Heart right ventricle (tissue), 16 donors: Measurements from ENCODE around the gene UST. TPM values are rescaled to one million over a fixed set of nuclear protein-coding genes. Genes with fewer than 3 reads are reported as not detected.

ENCODE experiments used
- ATAC-seq, 8 donors: fragments of 200-7000 bp; cut with Tn5 transposase; one replicate each; pipeline ENCODE4 v1.9.1; 2020; ENCODE audit warnings: mild to moderate bottlenecking in 8 of 8, moderate library complexity in 8 of 8, moderate number of reproducible peaks in 1 of 8
- DNase-seq, 2 donors: peaks; one replicate each; pipeline ENCODE4 v3.0.0-alpha.2; 2020
- H3K27ac ChIP-seq, 10 donors: fragments of 200-600 bp; sonication (generic) in 2 of 10; one replicate each; pipeline versions ENCODE4 v1.5.0 to v1.8.0; 2020 to 2022; ENCODE audit warnings: mild to moderate bottlenecking in 3 of 10
- H3K27me3 ChIP-seq, 7 donors: fragments of 200-600 bp; one replicate each; pipeline ENCODE4 v1.8.0; 2021 to 2022; ENCODE audit warnings: mild to moderate bottlenecking in 2 of 7
- H3K36me3 ChIP-seq, 9 donors: fragments of 200-600 bp; sonication (generic) in 1 of 9; one replicate each; pipeline versions ENCODE4 v1.5.0 to v1.8.0; 2020 to 2022; ENCODE audit warnings: mild to moderate bottlenecking in 2 of 9
- H3K4me1 ChIP-seq, 9 donors: fragments of 200-600 bp; sonication (generic) in 1 of 9; one replicate each; pipeline versions ENCODE4 v1.5.0 to v1.8.0; 2020 to 2022; ENCODE audit warnings: mild to moderate bottlenecking in 4 of 9
- H3K4me3 ChIP-seq, 10 donors: fragments of 200-600 bp; sonication (generic) in 2 of 10; one replicate each; pipeline versions ENCODE4 v1.5.0 to v1.8.0; 2020 to 2022; ENCODE audit warnings: mild to moderate bottlenecking in 7 of 10, moderate library complexity in 2 of 10
- H3K9me3 ChIP-seq, 11 donors: fragments of 200-600 bp in 10 of 11; sonication (generic) in 2 of 11; one replicate each; pipeline versions ENCODE4 v1.5.0 to v1.8.0; 2013 to 2022; ENCODE audit warnings: mild to moderate bottlenecking in 2 of 11, control low read depth in 1 of 11, moderate library complexity in 1 of 11
- CTCF ChIP-seq, 9 donors: fragments of 200-600 bp; sonication (generic) in 2 of 9; IDR thresholded peaks; one replicate each; pipeline versions ENCODE4 v1.5.0 to v1.8.0; 2021 to 2022; ENCODE audit warnings: antibody characterized with exemption in 9 of 9, mild to moderate bottlenecking in 5 of 9, moderate library complexity in 1 of 9
- WGBS, 2 donors: extraction: QIAGEN DNeasy Blood & Tissue Kit; methylation state at CpG; one replicate each; pipeline ENCODE4 v1.1.7; 2013; ENCODE audit warnings: inconsistent platforms in 1 of 2; 5-methylcytosine and 5-hydroxymethylcytosine counted together
- intact Hi-C, 10 donors: fragments of 100-400 bp; cut with DNase I; formaldehyde crosslinking; loops; one replicate each; pipeline versions ENCODE4 v1.11.1 to v1.14.2; 2022
- polyA plus RNA-seq, 2 donors: library from polyadenylated mRNA; stranded (reverse); fragments of 200-250 nt; gene quantifications; one replicate each; pipeline ENCODE4 v1.2.3, GENCODE V29; 2013
- total RNA-seq, 10 donors: library from RNA; stranded (reverse); fragmentation: NEBNext Ultra II Directional in 3 of 10; extraction: Animal tissue kit (Norgen Biotek cat#: 25700) in 3 of 10; gene quantifications; one replicate each; pipeline versions ENCODE4 v1.2.1 to v1.2.4, GENCODE V29; 2021 to 2023
- donor health status: Arrhythmogenic right ventricular cardiomyopathy.
- donor health status: ischemic (EF 13 %, LVEDD 7.1; RV severe dilation, severe dysfunction).
- donor health status: healthy with polysubstance abuse.
- donor health status: DM: no; HTN: yes; CAD: no.
- donor health status: DM: no; HTN: no; CAD: no.
- donor health status: ischemic (EF 25% LVEDD 6.9; RV normal size, moderate dysfunction).
- donor health status: ischemic (EF 25% LVEDD 5.7; RV mildly dilated, moderate dysfunction).
- donor health status: healthy.
- donor health status: DM: yes; HTN: yes; CAD: no.
- donor health status: Ischemic cardiomyopathy.
- donor health status: ischemic (EF 35%, LVEDD 5.7; RV mildly dilated, moderate dysfunction).
- donor health status: nonischemic (EF 11% LVEDD 7.7; RV severe dilation, severe dysfunction).
- donor health status: DM: yes; HTN: yes; CAD: no.
- donor health status: PGD.
- donor health status: ischemic (EF 29% LVEDD 5.4; RV normal size, mild dysfunction).
- donor health status: nonischemic (EF 23%, LVEDD 6.1; RV moderate dilation, normal function).

Gene UST
- total and polyA plus RNA-seq, 12 donors = 1.6 to 4.1 (median 2.3) TPM

- no peaks in the 10 kb centered on the region for H3K36me3 ChIP-seq
- intact Hi-C loops = no loop called here
- DNase-seq (peak; percentile 19 to 57), ATAC-seq (peak; percentile 44 to 90 (median 72))
- WGBS, 2 donors = 58 to 63% methylated on average over 4 of the region's 4 CpGs
- peaks cover 0 to 11% (median 0%) of the 10 kb centered on the region in 9 donors for H3K4me1 ChIP-seq
- no peak overlapping the region for H3K4me3 ChIP-seq
- peaks cover 0 to 3% (median 0%) of the 10 kb centered on the region in 7 donors for H3K27me3 ChIP-seq
- peak overlapping the region in 1 of 10 donors; percentile 9 for H3K27ac ChIP-seq
- no peak for TF ChIP-seq CTCF (IDR thresholded peaks at IDR 0.05)
- H3K9me3 ChIP-seq = peaks cover 0 to 8% (median 0%) of the 10 kb centered on the region in 11 donors
Observed at GRCh38 chr6:149114167-149114566, 367.3 kb downstream of the UST start.

DNA sequence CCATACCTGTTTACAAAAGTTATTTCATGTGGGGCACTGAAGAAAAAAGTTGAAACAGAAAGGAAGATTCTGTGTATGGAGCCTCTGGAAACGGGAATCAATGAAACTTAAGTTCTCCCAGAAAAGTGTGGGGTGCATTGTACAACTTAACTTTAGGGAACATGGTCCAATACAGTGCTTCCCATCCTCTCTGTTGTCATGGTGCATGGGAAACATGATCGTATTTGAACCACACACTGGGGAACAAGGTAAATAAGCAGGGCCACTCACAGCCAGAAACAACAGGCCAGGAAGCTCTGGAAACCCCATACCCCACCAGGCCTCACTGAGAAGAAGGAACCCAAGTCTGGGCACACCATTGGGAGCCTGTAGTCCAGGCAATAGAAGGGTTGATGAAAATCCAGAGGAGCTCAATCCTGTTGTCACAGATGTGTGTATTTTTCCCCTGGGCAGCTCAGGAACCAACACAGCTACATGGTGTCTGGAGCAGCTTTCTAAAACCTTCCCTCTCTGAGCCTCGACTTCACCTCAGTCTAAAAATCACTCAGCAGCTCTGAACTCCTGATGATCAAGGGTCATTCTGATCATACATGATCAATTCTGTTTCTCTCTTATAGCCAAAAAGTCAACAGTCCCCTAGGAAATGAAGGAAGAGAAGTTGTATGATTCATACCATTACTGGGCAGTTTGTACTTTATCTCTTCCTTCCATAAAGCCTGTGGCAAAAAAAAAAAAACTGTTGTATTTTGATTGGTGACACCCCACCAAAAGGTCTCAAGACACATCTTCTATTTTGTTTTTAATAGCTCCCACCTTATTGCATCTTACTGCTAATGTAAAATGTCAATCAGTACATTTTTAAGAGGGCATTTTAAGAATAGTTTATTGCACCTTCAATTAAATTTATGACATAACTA, 372.2 kb downstream of the UST start:
- H3K27me3 ChIP-seq = peaks cover 0 to 3% (median 0%) of the 10 kb centered on the region in 7 donors

GRCh38 chr6:149122850-149123821, 376.3 kb downstream of the UST start:
- Histone ChIP-seq H3K36me3 (no peaks in the 10 kb centered on the region), H3K27me3 (peaks cover 0 to 3% (median 0%) of the 10 kb centered on the region in 7 donors), H3K27ac (no peak overlapping the region), H3K4me3 (no peak overlapping the region), H3K9me3 (peaks cover 0 to 5% (median 0%) of the 10 kb centered on the region in 11 donors), H3K4me1 (peaks cover 0 to 1% (median 0%) of the 10 kb centered on the region in 9 donors)
- WGBS, 2 donors = 63% methylated on average over 4 of the region's 4 CpGs
- DNase-seq = no peak
- no peak for ATAC-seq
- intact Hi-C loops = no loop called here
- no peak for TF ChIP-seq CTCF (IDR thresholded peaks at IDR 0.05)

More for the DNA sequence above, 372.2 kb downstream of the UST start:
- Histone ChIP-seq H3K36me3 (no peaks in the 10 kb centered on the region), H3K27ac (no peak overlapping the region), H3K4me3 (no peak overlapping the region), H3K4me1 (no peaks in the 10 kb centered on the region), H3K9me3 (peaks cover 0 to 5% (median 0%) of the 10 kb centered on the region in 11 donors)
- intact Hi-C loops = no loop called here
- ATAC-seq (no peak), DNase-seq (no peak)
- no peak for TF ChIP-seq CTCF (IDR thresholded peaks at IDR 0.05)
- WGBS, 2 donors = 78 to 79% methylated on average over 3 of the region's 3 CpGs

DNA sequence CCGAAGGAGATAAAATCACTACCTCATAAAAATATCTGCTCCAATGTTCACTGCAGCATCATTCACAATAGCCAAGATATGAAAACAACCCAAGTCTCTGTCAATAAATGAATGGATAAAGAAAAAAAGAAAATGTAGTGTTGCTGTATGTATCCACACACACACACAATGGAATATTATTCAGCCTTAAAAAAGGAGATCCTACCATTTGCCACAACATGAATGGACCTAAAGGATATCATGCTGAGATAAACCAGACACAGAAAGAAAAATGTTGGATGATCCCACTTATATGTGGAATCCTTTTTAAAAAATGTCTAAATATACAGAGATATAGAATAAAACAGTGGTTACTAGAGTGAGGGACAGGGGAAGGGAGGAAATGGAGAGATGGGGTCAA, 378.5 kb downstream of the UST start:
- H3K36me3 ChIP-seq = no peaks in the 10 kb centered on the region
- H3K4me3 ChIP-seq = no peak overlapping the region
- no peak for TF ChIP-seq CTCF (IDR thresholded peaks at IDR 0.05)
- H3K27ac ChIP-seq = no peak overlapping the region
- no peak for ATAC-seq
- 97 to 98% methylated on average over 1 of the region's 1 CpG for WGBS, 2 donors
- peaks cover 0 to 5% (median 0%) of the 10 kb centered on the region in 11 donors for H3K9me3 ChIP-seq
- no peak for DNase-seq
- peaks cover 0 to 11% (median 2%) of the 10 kb centered on the region in 9 donors for H3K4me1 ChIP-seq
- intact Hi-C loops = no loop called here
- no peaks in the 10 kb centered on the region for H3K27me3 ChIP-seq
